Motor neuron (in vitro differentiated cells): ENCODE data around the gene VAC14. TPM values are rescaled to one million over a fixed set of nuclear protein-coding genes. Genes with fewer than 3 reads are reported as not detected.
"Not testable (repeated sequence)": the region's sequence is repeated elsewhere in the genome, so short reads cannot be mapped to it uniquely, and the experiment has no call there.

Experiments
- ATAC-seq, 8 experiments: fragments of 200-7000 bp; cut with Tn5 transposase; replicated peaks in 6 of 8; 2 replicates each; pipeline ENCODE4 v1.8.0; 2021; ENCODE audit warnings: mild to moderate bottlenecking in 8 of 8, moderate library complexity in 8 of 8
- H3K27ac ChIP-seq, 2 donors: fragments of 250-450 bp; sonication (Bioruptor Pico); 2 replicates each; pipeline ENCODE4 v1.9.0; 2021; ENCODE audit warnings: antibody characterized with exemption in 2 of 2, mild to moderate bottlenecking in 2 of 2, moderate library complexity in 1 of 2
- H3K4me1 ChIP-seq, 2 donors: fragments of 250-450 bp; sonication (Bioruptor Pico); replicated peaks in 1 of 2; 2 replicates each; pipeline ENCODE4 v1.6.1; 2021; ENCODE audit warnings: antibody characterized with exemption in 2 of 2, mild to moderate bottlenecking in 2 of 2, moderate library complexity in 1 of 2
- H3K4me3 ChIP-seq, 5 donors: fragments of 250-450 bp; sonication (Bioruptor Pico); 2 replicates each; pipeline ENCODE4 v1.9.0; 2021; ENCODE audit warnings: antibody characterized with exemption in 5 of 5, mild to moderate bottlenecking in 5 of 5, moderate library complexity in 4 of 5
- WGBS, 10 experiments: fragments of 450-650 bp; shearing (Covaris generic); methylation state at CpG; one replicate each; pipeline ENCODE4 v1.0.0; 2022; 5-methylcytosine and 5-hydroxymethylcytosine counted together
- in situ Hi-C, 9 experiments: fragments of 400-800 bp; cut with MboI; loops; one replicate each; pipeline ENCODE4 v1.15.0; 2021; ENCODE audit warnings: low sequenced_read_pairs in 9 of 9, low pct_unique_long_range_greater_than_20kb in 2 of 9; ENCODE audit not compliant: unreplicated experiment in 9 of 9
- total RNA-seq, 8 experiments: library from RNA; unstranded; fragments of 300-600 nt; gene quantifications; 2 replicates each; pipeline versions ENCODE4 v1.2.3 to v1.2.4, GENCODE V29; 2022

The VAC14 gene
- total RNA-seq, result 10 to 100 TPM in 7 of 8 experiments, 1 to 10 TPM in 1; 9.3 to 34.5 (median 17.0) TPM

- H3K4me3 ChIP-seq, result peak within 1 kb of the TSS; percentile 49 to 96 (median 79)
- 0 to 7% (median 0%) methylated on average over 1 to 8 of the region's 64 CpGs; no CpG with 5 or more reads in 3 of the 10 experiments for WGBS, 10 experiments
- peaks cover 4 to 8% of the 10 kb centered on the region in 2 donors for H3K4me1 ChIP-seq
- ATAC-seq, result peak; percentile 77 to 97 (median 94)
- in situ Hi-C loops, result no loop called here
- H3K27ac ChIP-seq, result peak within 1 kb of the TSS in 1 of 2 donors; percentile 69
Observed at GRCh38 chr16:70800781-70801480, at the start of gene VAC14. VAC14 (minus strand) TSS chr16:70801158; CDS start chr16:70800900, 258 bp downstream.

GRCh38 chr16:70823498-70824118 is 22.6 kb upstream of the VAC14 start:
- H3K4me3 ChIP-seq, in situ Hi-C loops, H3K4me1 ChIP-seq, H3K27ac ChIP-seq, ATAC-seq: not testable (repeated sequence)
- no CpG with 5 or more reads among the region's 4 CpGs for WGBS, 10 experiments

DNA sequence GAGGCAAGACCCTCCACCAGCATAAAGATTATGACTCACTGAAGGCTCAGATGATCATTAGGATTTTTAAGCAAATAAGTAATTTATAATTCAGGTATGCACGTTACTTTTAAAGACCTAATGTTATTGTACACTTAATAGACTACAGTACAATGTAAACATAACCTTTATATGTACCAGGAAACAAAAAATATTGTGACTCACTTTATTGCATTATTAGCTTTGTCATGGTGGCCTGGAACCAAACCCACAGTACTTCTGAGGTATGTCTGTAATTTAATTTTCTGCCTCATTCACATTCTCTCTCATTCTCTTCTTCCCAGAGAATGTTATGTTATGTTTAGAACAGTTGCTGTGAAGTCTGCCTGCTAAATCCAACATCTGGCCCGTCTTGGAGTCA is 21.8 kb upstream of the VAC14 start:
- H3K27ac ChIP-seq, H3K4me1 ChIP-seq, in situ Hi-C loops, ATAC-seq, H3K4me3 ChIP-seq: not testable (repeated sequence)
- WGBS, 10 experiments, result no CpG with 5 or more reads among the region's 2 CpGs

GRCh38 chr16:70818088-70818487 is 17.1 kb upstream of the VAC14 start:
- ATAC-seq, H3K4me1 ChIP-seq, in situ Hi-C loops, H3K4me3 ChIP-seq, H3K27ac ChIP-seq: not testable (repeated sequence)
- no CpG with 5 or more reads among the region's 13 CpGs for WGBS, 10 experiments

- in situ Hi-C loops, result no loop called here
- ATAC-seq, result peak in 1 of 8 experiments; percentile 32
- WGBS, 10 experiments, result 18 to 82% (median 54%) methylated on average over 3 to 9 of the region's 9 CpGs; no CpG with 5 or more reads in 2 of the 10 experiments
- no peak overlapping the region for H3K27ac ChIP-seq
- no peaks in the 10 kb centered on the region for H3K4me1 ChIP-seq
- no peak overlapping the region for H3K4me3 ChIP-seq
Observed at GRCh38 chr16:70809392-70810060, 8.6 kb upstream of the VAC14 start.

GRCh38 chr16:70808371-70808770 is 7.4 kb upstream of the VAC14 start:
- H3K27ac ChIP-seq, result no peak overlapping the region
- ATAC-seq, result no peak
- no peak overlapping the region for H3K4me3 ChIP-seq
- in situ Hi-C loops, result no loop called here
- H3K4me1 ChIP-seq, result no peaks in the 10 kb centered on the region

DNA sequence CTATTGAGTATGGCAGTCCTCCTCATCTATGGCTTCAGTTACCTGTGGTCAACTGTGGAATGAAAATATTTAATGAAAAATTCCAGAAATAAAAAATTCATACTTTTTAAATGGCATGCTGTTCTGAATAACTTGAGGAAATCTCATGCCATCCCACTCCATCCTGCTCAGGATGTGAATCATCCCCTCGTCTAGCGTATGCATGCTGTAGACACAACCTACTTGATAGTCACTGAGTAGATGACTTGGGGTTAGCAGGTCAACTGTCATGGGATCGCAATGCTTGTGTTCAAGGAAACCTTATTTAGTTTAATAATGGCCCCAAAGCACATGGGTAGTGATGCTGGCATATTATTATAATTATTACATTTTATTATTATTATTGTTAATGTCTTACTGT is 4.8 kb upstream of the VAC14 start:
- H3K27ac ChIP-seq, result no peak overlapping the region
- peak in 2 of 8 experiments; percentile 7 to 10 for ATAC-seq
- WGBS, 10 experiments, result 9 to 92% (median 56%) methylated on average over 2 to 3 of the region's 3 CpGs; no CpG with 5 or more reads in 4 of the 10 experiments
- in situ Hi-C loops, result no loop called here
- no peak overlapping the region for H3K4me3 ChIP-seq
- H3K4me1 ChIP-seq, result no peaks in the 10 kb centered on the region

DNA sequence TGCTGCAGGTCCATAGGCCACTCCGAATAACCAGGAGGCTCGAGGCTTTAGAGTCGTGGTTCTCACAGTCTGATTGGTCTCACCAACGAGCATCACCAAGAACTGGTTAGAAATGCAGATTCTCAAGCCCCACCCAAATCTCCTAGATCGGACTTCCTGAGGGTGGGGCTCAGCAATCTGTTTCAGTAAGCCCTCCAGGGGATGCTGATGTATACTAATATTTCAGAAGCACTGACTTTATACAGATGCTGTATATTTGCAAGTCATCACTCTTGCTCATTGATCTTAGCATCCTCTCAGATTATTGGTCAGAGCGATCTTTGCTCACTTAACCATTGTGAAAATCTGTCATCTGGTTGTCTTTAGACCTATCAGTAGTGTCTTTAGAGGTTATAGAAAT is 4.4 kb upstream of the VAC14 start:
- ATAC-seq, result peak in 2 of 8 experiments; percentile 40 to 44
- Histone ChIP-seq H3K4me3 (no peak overlapping the region), H3K4me1 (peaks cover 0 to under 1% of the 10 kb centered on the region in 2 donors), H3K27ac (no peak overlapping the region)
- 13 to 100% (median 69%) methylated on average over 1 to 5 of the region's 6 CpGs for WGBS, 10 experiments
- in situ Hi-C loops, result no loop called here

GRCh38 chr16:70804734-70805169 is 3.8 kb upstream of the VAC14 start:
- in situ Hi-C loops, result no loop called here
- H3K4me3 ChIP-seq, result no peak overlapping the region

GRCh38 chr16:70804153-70804733 is 3.3 kb upstream of the VAC14 start:
- H3K4me3 ChIP-seq, result no peak overlapping the region
- no peak for ATAC-seq
- WGBS, 10 experiments, result 34 to 100% (median 76%) methylated on average over 1 to 7 of the region's 8 CpGs
- in situ Hi-C loops, result no loop called here
- peaks cover 4 to 8% of the 10 kb centered on the region in 2 donors for H3K4me1 ChIP-seq
- no peak overlapping the region for H3K27ac ChIP-seq

More at GRCh38 chr16:70804734-70805169, 3.8 kb upstream of the VAC14 start:
- H3K27ac ChIP-seq, result no peak overlapping the region
- 0 to 50% (median 50%) methylated on average over 1 to 2 of the region's 2 CpGs; no CpG with 5 or more reads in 3 of the 10 experiments for WGBS, 10 experiments
- H3K4me1 ChIP-seq, result peaks cover 4 to 5% of the 10 kb centered on the region in 2 donors
- ATAC-seq, result no peak

GRCh38 chr16:70803319-70803718 is 2.4 kb upstream of the VAC14 start:
- Histone ChIP-seq H3K4me3 (no peak overlapping the region), H3K4me1 (peaks cover 4 to 8% of the 10 kb centered on the region in 2 donors), H3K27ac (no peak overlapping the region)
- no peak for ATAC-seq
- in situ Hi-C loops, result no loop called here

DNA sequence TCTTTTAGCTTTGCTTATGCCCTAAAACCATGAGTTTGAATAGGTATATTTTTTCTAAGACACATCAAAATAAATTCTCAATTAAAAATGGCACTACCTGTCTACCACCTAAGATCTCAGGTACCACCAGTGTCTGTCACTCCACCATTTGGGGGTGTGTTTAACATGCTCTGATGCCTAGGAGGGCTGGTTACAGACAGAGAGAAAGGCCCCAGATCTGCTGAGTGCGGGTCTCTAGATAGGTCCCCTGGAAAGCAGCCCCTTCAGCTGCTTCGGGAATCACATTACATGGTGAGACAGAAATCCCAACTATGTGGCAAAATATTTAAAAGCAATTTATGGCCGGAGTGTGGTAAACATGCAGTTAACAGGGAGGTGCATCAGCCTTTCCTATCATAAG is 653 bp upstream of the VAC14 start:
- no peak for ATAC-seq
- Histone ChIP-seq H3K27ac (no peak overlapping the region), H3K4me1 (peaks cover 4 to 8% of the 10 kb centered on the region in 2 donors), H3K4me3 (peak overlapping the region in 4 of 5 donors; percentile 68 to 96 (median 84))
- 40 to 100% (median 86%) methylated on average over 1 to 3 of the region's 3 CpGs; no CpG with 5 or more reads in 2 of the 10 experiments for WGBS, 10 experiments
- in situ Hi-C loops, result no loop called here

DNA sequence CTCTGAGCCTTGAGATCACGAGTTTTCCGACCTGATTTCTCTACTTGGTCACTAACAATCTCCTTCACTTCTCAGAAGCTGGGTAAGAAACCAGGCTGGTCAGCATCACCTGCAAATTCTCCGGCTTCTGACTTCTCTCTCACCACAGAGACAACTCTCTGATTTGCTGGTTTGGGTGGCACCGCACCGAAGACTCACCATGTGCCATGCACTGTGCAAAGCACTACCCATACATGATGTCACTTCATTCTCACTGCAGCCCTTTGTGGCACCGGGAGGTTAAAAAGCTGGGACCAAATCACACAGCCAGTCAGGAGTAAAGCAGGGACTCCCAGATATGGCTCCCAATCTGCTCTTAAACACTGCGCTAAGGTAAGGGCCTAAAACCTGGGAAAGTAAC is 647 bp downstream of the VAC14 start:
- in situ Hi-C loops, result no loop called here
- no peak overlapping the region for H3K27ac ChIP-seq
- peaks cover 4 to 8% of the 10 kb centered on the region in 2 donors for H3K4me1 ChIP-seq
- ATAC-seq, result peak in 2 of 8 experiments; percentile 15 to 34
- 0 to 28% (median 9%) methylated on average over 2 to 6 of the region's 7 CpGs for WGBS, 10 experiments
- H3K4me3 ChIP-seq, result peak overlapping the region; percentile 49 to 96 (median 79)
